HepG2 (cell line): Measurements from ENCODE around the gene TSPAN9. TPM values are rescaled to one million over a fixed set of nuclear protein-coding genes. Genes with fewer than 3 reads are reported as not detected.

Experiments
- CBX1 ChIP-seq: IDR thresholded peaks from one replicate; pipeline ENCODE4 v1.6.1; 2016; ENCODE audit warnings: antibody characterized with exemption, low read depth
- CC2D1A ChIP-seq: sonication (generic); formaldehyde crosslinking; IDR thresholded peaks from 2 replicates; pipeline ENCODE4 v1.8.1; 2023; ENCODE audit warnings: mild to moderate bottlenecking, missing genetic modification reagents
- PHF8 ChIP-seq: sonication (generic); formaldehyde crosslinking; IDR thresholded peaks from 2 replicates; pipeline ENCODE4 v1.5.0; 2020; ENCODE audit warnings: missing genetic modification reagents
- RORA ChIP-seq: sonication (generic); formaldehyde crosslinking; IDR thresholded peaks from 2 replicates; pipeline ENCODE4 v1.5.0; 2020; ENCODE audit warnings: mild to moderate bottlenecking, missing genetic modification reagents, moderate library complexity
- SALL1 ChIP-seq: sonication (generic); formaldehyde crosslinking; IDR thresholded peaks from 2 replicates; pipeline ENCODE4 v1.8.0; 2022; ENCODE audit warnings: mild to moderate bottlenecking, missing genetic modification reagents
- THYN1 ChIP-seq: sonication (generic); formaldehyde crosslinking; IDR thresholded peaks from 2 replicates; pipeline ENCODE4 v1.8.1; 2023; ENCODE audit warnings: low read depth, mild to moderate bottlenecking, moderate library complexity, missing genetic modification reagents, borderline replicate concordance
- ZNF282 ChIP-seq: fragments of 450-650 bp; IDR thresholded peaks from 2 replicates; pipeline ENCODE4 v1.6.1; 2018; ENCODE audit not compliant: partially characterized antibody
- ZNF564 ChIP-seq: sonication (generic); formaldehyde crosslinking; IDR thresholded peaks from 2 replicates; pipeline ENCODE4 v1.8.1; 2023; ENCODE audit warnings: mild to moderate bottlenecking, missing genetic modification reagents
- ZNF570 ChIP-seq: sonication (generic); formaldehyde crosslinking; IDR thresholded peaks from 2 replicates; pipeline ENCODE4 v1.4.0; 2020; ENCODE audit warnings: mild to moderate bottlenecking, missing genetic modification reagents, borderline replicate concordance
- ZNF709 ChIP-seq: sonication (generic); formaldehyde crosslinking; IDR thresholded peaks from 2 replicates; pipeline ENCODE4 v1.5.0; 2020; ENCODE audit warnings: mild to moderate bottlenecking, missing genetic modification reagents
- polyA plus RNA-seq, 8 experiments: library from polyadenylated mRNA; depleted of rRNA in 3 of 8; stranded (reverse) in 7 of 8; unstranded in 1 of 8; fragments of >200 nt; fragmentation: Illumina TruSeq in 4 of 8; extraction: Trizol in 4 of 8; gene quantifications; 2 replicates each; pipeline versions ENCODE4 v1.2.1 to v1.2.3, GENCODE V29; 2011 to 2016; ENCODE audit warnings: low read depth in 4 of 8, missing spikeins in 1 of 8, mixed read lengths in 1 of 8; ENCODE audit not compliant: insufficient read depth in 1 of 8
- total RNA-seq, 5 experiments: library from RNA; depleted of rRNA; stranded (reverse); fragments of >200 nt; fragmentation: Illumina TruSeq; extraction: Trizol; gene quantifications; 2 replicates each; pipeline ENCODE4 v1.2.3, GENCODE V29; 2016; ENCODE audit warnings: low read depth in 1 of 5
- TF ChIP-seq, protein P1 (sequence below), 2 experiments: IDR thresholded peaks; 2 replicates each; pipeline ENCODE4 v1.6.1; 2011 to 2012; ENCODE audit warnings: low read length in 2 of 2, borderline replicate concordance in 1 of 2, low read depth in 1 of 2, mild to moderate bottlenecking in 1 of 2, moderate library complexity in 1 of 2
- TF ChIP-seq, protein P2 (sequence below): IDR thresholded peaks from 2 replicates; pipeline ENCODE4 v1.6.1; 2016; ENCODE audit warnings: control low read depth
- TF ChIP-seq, protein P3 (sequence below): IDR thresholded peaks from 2 replicates; pipeline ENCODE4 v1.6.1; 2016; ENCODE audit warnings: mild to moderate bottlenecking
- TF ChIP-seq, protein P4 (sequence below): sonication (generic); formaldehyde crosslinking; IDR thresholded peaks from 2 replicates; pipeline ENCODE4 v1.8.0; 2022; ENCODE audit warnings: low read depth, missing genetic modification reagents
- TF ChIP-seq, protein P5 (sequence below): sonication (generic); formaldehyde crosslinking; IDR thresholded peaks from 2 replicates; pipeline ENCODE4 v1.5.0; 2020; ENCODE audit warnings: mild to moderate bottlenecking, missing genetic modification reagents
- TF ChIP-seq, protein P6 (sequence below): sonication (generic); formaldehyde crosslinking; IDR thresholded peaks from 2 replicates; pipeline ENCODE4 v1.4.0; 2020; ENCODE audit warnings: missing genetic modification reagents, low read depth, mild to moderate bottlenecking, borderline replicate concordance

Gene TSPAN9
- total and polyA plus RNA-seq, 2 of the 13 experiments (the other 11 are each of a cell fraction or from before 2014, with no cell fraction given): 18.1 to 42.3 TPM

DNA sequence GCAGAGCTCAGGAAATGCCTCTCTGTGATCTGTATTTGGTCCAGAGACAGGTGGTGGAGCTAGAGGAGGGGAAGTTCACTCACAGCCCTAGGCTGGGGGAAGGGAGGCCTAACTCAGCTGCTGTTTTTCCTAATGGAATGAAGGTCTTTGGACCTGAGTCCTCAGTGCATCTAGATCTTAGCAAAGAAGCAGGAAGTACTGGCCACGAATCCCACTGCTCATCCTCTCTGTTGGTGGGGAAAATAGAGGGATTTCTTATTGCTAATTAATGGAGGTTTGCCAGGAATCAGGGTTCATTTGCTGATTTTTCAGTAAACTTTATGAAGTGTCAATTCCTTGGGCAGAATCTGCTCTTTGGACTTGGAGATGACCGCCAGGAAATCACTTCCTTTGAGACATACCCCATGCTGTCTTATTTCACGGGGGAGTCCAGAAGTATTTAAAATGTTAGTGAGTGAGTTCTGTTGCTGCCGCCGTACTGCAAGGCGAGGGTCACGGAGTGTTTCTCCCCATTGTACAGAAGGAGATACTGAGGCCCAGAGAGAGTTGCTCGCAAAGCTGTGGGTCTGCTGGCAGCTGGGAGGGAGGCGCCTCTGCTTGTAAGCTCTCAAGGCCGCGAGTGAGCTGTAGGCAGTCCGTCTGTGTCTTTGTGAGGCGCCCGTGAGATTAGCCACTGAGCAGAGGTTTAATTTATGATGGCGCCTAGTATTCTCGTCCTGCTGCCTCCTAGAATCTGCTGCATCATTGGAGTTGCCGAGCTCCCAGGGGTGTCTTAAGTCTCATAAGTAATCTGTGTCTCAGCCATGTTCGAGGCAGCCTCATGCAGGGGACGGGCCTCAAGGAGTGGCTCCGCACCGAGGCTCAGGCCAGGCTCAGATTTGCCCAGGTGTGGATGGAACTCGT is 88.2 kb downstream of the TSPAN9 start (continued):
- TF ChIP-seq, protein P1, sequence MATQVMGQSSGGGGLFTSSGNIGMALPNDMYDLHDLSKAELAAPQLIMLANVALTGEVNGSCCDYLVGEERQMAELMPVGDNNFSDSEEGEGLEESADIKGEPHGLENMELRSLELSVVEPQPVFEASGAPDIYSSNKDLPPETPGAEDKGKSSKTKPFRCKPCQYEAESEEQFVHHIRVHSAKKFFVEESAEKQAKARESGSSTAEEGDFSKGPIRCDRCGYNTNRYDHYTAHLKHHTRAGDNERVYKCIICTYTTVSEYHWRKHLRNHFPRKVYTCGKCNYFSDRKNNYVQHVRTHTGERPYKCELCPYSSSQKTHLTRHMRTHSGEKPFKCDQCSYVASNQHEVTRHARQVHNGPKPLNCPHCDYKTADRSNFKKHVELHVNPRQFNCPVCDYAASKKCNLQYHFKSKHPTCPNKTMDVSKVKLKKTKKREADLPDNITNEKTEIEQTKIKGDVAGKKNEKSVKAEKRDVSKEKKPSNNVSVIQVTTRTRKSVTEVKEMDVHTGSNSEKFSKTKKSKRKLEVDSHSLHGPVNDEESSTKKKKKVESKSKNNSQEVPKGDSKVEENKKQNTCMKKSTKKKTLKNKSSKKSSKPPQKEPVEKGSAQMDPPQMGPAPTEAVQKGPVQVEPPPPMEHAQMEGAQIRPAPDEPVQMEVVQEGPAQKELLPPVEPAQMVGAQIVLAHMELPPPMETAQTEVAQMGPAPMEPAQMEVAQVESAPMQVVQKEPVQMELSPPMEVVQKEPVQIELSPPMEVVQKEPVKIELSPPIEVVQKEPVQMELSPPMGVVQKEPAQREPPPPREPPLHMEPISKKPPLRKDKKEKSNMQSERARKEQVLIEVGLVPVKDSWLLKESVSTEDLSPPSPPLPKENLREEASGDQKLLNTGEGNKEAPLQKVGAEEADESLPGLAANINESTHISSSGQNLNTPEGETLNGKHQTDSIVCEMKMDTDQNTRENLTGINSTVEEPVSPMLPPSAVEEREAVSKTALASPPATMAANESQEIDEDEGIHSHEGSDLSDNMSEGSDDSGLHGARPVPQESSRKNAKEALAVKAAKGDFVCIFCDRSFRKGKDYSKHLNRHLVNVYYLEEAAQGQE (IDR thresholded peaks at IDR 0.05; ENCODE audit: borderline replicate concordance in 1 of 2, low read depth in 1 of 2, low read length in 2 of 2): no peak; a peak in 1 of 4 replicates
- TF ChIP-seq, protein P2, sequence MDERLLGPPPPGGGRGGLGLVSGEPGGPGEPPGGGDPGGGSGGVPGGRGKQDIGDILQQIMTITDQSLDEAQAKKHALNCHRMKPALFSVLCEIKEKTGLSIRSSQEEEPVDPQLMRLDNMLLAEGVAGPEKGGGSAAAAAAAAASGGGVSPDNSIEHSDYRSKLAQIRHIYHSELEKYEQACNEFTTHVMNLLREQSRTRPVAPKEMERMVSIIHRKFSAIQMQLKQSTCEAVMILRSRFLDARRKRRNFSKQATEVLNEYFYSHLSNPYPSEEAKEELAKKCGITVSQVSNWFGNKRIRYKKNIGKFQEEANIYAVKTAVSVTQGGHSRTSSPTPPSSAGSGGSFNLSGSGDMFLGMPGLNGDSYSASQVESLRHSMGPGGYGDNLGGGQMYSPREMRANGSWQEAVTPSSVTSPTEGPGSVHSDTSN (CRISPR knock-in tag): no peak
- TF ChIP-seq, protein P3, sequence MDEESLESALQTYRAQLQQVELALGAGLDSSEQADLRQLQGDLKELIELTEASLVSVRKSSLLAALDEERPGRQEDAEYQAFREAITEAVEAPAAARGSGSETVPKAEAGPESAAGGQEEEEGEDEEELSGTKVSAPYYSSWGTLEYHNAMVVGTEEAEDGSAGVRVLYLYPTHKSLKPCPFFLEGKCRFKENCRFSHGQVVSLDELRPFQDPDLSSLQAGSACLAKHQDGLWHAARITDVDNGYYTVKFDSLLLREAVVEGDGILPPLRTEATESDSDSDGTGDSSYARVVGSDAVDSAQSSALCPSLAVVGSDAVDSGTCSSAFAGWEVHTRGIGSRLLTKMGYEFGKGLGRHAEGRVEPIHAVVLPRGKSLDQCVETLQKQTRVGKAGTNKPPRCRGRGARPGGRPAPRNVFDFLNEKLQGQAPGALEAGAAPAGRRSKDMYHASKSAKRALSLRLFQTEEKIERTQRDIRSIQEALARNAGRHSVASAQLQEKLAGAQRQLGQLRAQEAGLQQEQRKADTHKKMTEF: peak; percentile 53; the same call in 1 of the 2 replicates
- TF ChIP-seq, protein P4, sequence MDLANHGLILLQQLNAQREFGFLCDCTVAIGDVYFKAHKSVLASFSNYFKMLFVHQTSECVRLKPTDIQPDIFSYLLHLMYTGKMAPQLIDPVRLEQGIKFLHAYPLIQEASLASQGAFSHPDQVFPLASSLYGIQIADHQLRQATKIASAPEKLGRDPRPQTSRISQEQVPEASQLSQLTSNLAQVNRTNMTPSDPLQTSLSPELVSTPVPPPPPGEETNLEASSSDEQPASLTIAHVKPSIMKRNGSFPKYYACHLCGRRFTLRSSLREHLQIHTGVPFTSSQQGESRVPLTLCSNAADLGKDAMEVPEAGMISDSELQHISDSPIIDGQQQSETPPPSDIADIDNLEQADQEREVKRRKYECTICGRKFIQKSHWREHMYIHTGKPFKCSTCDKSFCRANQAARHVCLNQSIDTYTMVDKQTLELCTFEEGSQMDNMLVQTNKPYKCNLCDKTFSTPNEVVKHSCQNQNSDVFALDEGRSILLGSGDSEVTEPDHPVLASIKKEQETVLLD (CRISPR knock-in tag): no peak
- TF ChIP-seq ZNF564 (CRISPR knock-in tag): no peak; the same call in 1 of the 2 replicates
- TF ChIP-seq RORA: no peak
- peak; percentile 77 for TF ChIP-seq SALL1 (CRISPR knock-in tag)
- TF ChIP-seq CBX1: peak; percentile 33
- TF ChIP-seq PHF8 (CRISPR knock-in tag): peak; percentile 26; the same call in 1 of the 2 replicates
- no peak for TF ChIP-seq THYN1 (CRISPR knock-in tag)
- TF ChIP-seq, protein P5, sequence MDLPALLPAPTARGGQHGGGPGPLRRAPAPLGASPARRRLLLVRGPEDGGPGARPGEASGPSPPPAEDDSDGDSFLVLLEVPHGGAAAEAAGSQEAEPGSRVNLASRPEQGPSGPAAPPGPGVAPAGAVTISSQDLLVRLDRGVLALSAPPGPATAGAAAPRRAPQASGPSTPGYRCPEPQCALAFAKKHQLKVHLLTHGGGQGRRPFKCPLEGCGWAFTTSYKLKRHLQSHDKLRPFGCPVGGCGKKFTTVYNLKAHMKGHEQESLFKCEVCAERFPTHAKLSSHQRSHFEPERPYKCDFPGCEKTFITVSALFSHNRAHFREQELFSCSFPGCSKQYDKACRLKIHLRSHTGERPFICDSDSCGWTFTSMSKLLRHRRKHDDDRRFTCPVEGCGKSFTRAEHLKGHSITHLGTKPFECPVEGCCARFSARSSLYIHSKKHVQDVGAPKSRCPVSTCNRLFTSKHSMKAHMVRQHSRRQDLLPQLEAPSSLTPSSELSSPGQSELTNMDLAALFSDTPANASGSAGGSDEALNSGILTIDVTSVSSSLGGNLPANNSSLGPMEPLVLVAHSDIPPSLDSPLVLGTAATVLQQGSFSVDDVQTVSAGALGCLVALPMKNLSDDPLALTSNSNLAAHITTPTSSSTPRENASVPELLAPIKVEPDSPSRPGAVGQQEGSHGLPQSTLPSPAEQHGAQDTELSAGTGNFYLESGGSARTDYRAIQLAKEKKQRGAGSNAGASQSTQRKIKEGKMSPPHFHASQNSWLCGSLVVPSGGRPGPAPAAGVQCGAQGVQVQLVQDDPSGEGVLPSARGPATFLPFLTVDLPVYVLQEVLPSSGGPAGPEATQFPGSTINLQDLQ (CRISPR knock-in tag): no peak
- TF ChIP-seq CC2D1A (CRISPR knock-in tag): no peak
- TF ChIP-seq ZNF570 (CRISPR knock-in tag): no peak
- TF ChIP-seq ZNF282: no peak
- no peak for TF ChIP-seq ZNF709 (CRISPR knock-in tag)
- TF ChIP-seq, protein P6, sequence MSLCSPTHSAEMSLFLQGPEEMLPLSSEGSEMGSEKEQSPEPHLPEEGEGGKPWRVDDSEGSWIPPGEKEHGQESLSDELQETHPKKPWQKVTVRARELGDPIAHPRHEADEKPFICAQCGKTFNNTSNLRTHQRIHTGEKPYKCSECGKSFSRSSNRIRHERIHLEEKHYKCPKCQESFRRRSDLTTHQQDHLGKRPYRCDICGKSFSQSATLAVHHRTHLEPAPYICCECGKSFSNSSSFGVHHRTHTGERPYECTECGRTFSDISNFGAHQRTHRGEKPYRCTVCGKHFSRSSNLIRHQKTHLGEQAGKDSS (CRISPR knock-in tag): peak; percentile 86; the same call in 1 of the 2 replicates
